ENCODE measurements around the gene PDE4D.

DNA sequence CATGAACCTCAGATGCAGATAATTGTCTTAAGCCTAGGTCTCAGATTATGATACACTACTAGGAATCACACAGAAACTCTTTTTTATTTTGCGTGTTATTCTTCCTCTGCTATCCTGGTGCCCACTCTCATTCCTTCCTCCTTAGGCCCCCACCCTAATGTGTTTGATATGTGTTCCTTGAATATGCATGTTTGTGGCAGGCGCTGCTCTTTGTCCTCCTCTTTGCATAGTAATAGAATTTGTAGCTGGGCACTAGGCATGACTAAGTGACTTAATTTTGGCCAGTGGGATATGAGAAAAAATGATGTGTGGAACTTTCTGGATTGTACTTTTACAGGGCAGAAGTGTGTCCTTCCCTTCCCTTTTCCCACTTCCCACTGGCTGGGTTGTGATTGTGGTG is 965.6 kb downstream of the PDE4D start:
- TF ChIP-seq ISL1 (CRISPR knock-in tag; IDR thresholded peaks at IDR 0.05): no peak
- no peak for TF ChIP-seq OSR1 (CRISPR knock-in tag; IDR thresholded peaks at IDR 0.05)
- TF ChIP-seq, protein P1, sequence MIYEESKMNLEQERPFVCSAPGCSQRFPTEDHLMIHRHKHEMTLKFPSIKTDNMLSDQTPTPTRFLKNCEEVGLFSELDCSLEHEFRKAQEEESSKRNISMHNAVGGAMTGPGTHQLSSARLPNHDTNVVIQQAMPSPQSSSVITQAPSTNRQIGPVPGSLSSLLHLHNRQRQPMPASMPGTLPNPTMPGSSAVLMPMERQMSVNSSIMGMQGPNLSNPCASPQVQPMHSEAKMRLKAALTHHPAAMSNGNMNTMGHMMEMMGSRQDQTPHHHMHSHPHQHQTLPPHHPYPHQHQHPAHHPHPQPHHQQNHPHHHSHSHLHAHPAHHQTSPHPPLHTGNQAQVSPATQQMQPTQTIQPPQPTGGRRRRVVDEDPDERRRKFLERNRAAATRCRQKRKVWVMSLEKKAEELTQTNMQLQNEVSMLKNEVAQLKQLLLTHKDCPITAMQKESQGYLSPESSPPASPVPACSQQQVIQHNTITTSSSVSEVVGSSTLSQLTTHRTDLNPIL (CRISPR knock-in tag; IDR thresholded peaks at IDR 0.05; ENCODE audit: low read depth): no peak
- no peak for TF ChIP-seq TOX (CRISPR knock-in tag; IDR thresholded peaks at IDR 0.05; ENCODE audit: borderline replicate concordance)
- TF ChIP-seq BACH2 (CRISPR knock-in tag; IDR thresholded peaks at IDR 0.05; ENCODE audit: borderline replicate concordance): no peak
- TF ChIP-seq PPARA (CRISPR knock-in tag; IDR thresholded peaks at IDR 0.05; ENCODE audit: borderline replicate concordance): no peak
- TF ChIP-seq SNAI2 (CRISPR knock-in tag; IDR thresholded peaks at IDR 0.05): no peak
- no peak for TF ChIP-seq CSDC2 (CRISPR knock-in tag; IDR thresholded peaks at IDR 0.05)
- TF ChIP-seq RARB (CRISPR knock-in tag; IDR thresholded peaks at IDR 0.05): no peak
- TF ChIP-seq ZNF565 (CRISPR knock-in tag; conservative IDR thresholded peaks at IDR 0.05; ENCODE audit: low read depth): no peak

Measured in SK-N-SH treated with all-trans-retinoic acid at 6 μM for 48 hours (cell line).